ENCODE data around the gene MINDY4.

Gene MINDY4

GRCh38 chr7:30789334-30789711 lies 18.1 kb downstream of the MINDY4 start:
- TF ChIP-seq ZBTB7A (IDR thresholded peaks at IDR 0.05; ENCODE audit: low read depth) (no peak), NFIC (IDR thresholded peaks at IDR 0.05) (no peak), EGR1 (IDR thresholded peaks at IDR 0.05) (no peak), MAX (IDR thresholded peaks at IDR 0.05) (no peak), FOXM1 (IDR thresholded peaks at IDR 0.05; ENCODE audit: borderline replicate concordance, low read depth) (no peak), CREB1 (IDR thresholded peaks at IDR 0.05; ENCODE audit: low read depth) (no peak), USF1 (IDR thresholded peaks at IDR 0.05) (no peak), TEAD4 (IDR thresholded peaks at IDR 0.05) (no peak), TCF12 (IDR thresholded peaks at IDR 0.05; ENCODE audit: low read depth) (no peak)

GRCh38 chr7:30790356-30790755 lies 19.1 kb downstream of the MINDY4 start:
- TF ChIP-seq CEBPB (IDR thresholded peaks at IDR 0.05) (no peak), USF1 (IDR thresholded peaks at IDR 0.05) (no peak), ZBTB7A (IDR thresholded peaks at IDR 0.05; ENCODE audit: low read depth) (no peak), YY1 (IDR thresholded peaks at IDR 0.05; ENCODE audit: low read depth) (no peak), EP300 (IDR thresholded peaks at IDR 0.05; ENCODE audit: borderline replicate concordance) (no peak)

GRCh38 chr7:30791114-30791513 lies 19.9 kb downstream of the MINDY4 start:
- no peak for TF ChIP-seq FOXM1 (IDR thresholded peaks at IDR 0.05; ENCODE audit: borderline replicate concordance, low read depth)
- no peak for TF ChIP-seq EGR1 (IDR thresholded peaks at IDR 0.05)
- no peak for TF ChIP-seq REST (IDR thresholded peaks at IDR 0.05; ENCODE audit: low read depth)
- no peak for TF ChIP-seq CEBPB (IDR thresholded peaks at IDR 0.05)
- TF ChIP-seq YY1 (IDR thresholded peaks at IDR 0.05; ENCODE audit: low read depth): no peak

- TF ChIP-seq ZBTB7A (IDR thresholded peaks at IDR 0.05; ENCODE audit: low read depth): no peak
Observed at GRCh38 chr7:30795161-30795948, 24.1 kb downstream of the MINDY4 start.

- TF ChIP-seq ZBTB7A (IDR thresholded peaks at IDR 0.05; ENCODE audit: low read depth) (no peak), MAX (IDR thresholded peaks at IDR 0.05) (no peak), FOXM1 (IDR thresholded peaks at IDR 0.05; ENCODE audit: borderline replicate concordance, low read depth) (no peak), TEAD4 (IDR thresholded peaks at IDR 0.05) (no peak), TAF1 (IDR thresholded peaks at IDR 0.05; ENCODE audit: low read depth) (no peak), REST (IDR thresholded peaks at IDR 0.05; ENCODE audit: low read depth) (no peak), USF1 (IDR thresholded peaks at IDR 0.05) (no peak), NFIC (IDR thresholded peaks at IDR 0.05) (no peak), RAD21 (IDR thresholded peaks at IDR 0.05; ENCODE audit: low read depth) (no peak), TCF12 (IDR thresholded peaks at IDR 0.05; ENCODE audit: low read depth) (no peak), YY1 (IDR thresholded peaks at IDR 0.05; ENCODE audit: low read depth) (no peak), EP300 (IDR thresholded peaks at IDR 0.05; ENCODE audit: borderline replicate concordance) (no peak), CEBPB (IDR thresholded peaks at IDR 0.05) (no peak), CREB1 (IDR thresholded peaks at IDR 0.05; ENCODE audit: low read depth) (no peak), EGR1 (IDR thresholded peaks at IDR 0.05) (no peak)
Observed at GRCh38 chr7:30796105-30796869, 25.1 kb downstream of the MINDY4 start.
